Glutamatergic neuron (in vitro differentiated cells): ENCODE data around the gene GSC2. TPM values are rescaled to one million over a fixed set of nuclear protein-coding genes. Genes with fewer than 3 reads are reported as not detected.

Source experiments
- DNase-seq: peaks from one replicate; pipeline ENCODE4 v3.0.0; 2022
- H3K27ac Mint-ChIP-seq: one replicate; pipeline ENCODE4 v1.8.0; 2020; ENCODE audit warnings: mild to moderate bottlenecking, mixed read lengths, inconsistent platforms; ENCODE audit not compliant: unreplicated experiment
- H3K27me3 Mint-ChIP-seq: one replicate; pipeline ENCODE4 v1.8.0; 2020; ENCODE audit warnings: mild to moderate bottlenecking, moderate library complexity, mixed read lengths, inconsistent platforms; ENCODE audit not compliant: unreplicated experiment
- H3K36me3 Mint-ChIP-seq: one replicate; pipeline ENCODE4 v1.8.0; 2020; ENCODE audit warnings: mild to moderate bottlenecking, mixed read lengths, inconsistent platforms; ENCODE audit not compliant: unreplicated experiment
- H3K4me1 Mint-ChIP-seq: one replicate; pipeline ENCODE4 v1.8.0; 2020; ENCODE audit warnings: mild to moderate bottlenecking, low read depth, mixed read lengths, inconsistent platforms; ENCODE audit not compliant: unreplicated experiment
- H3K4me3 Mint-ChIP-seq: one replicate; pipeline ENCODE4 v1.8.0; 2020; ENCODE audit warnings: mild to moderate bottlenecking, mixed read lengths, inconsistent platforms; ENCODE audit not compliant: unreplicated experiment
- H3K9me3 Mint-ChIP-seq: one replicate; pipeline ENCODE4 v1.8.0; 2020; ENCODE audit warnings: mild to moderate bottlenecking, moderate library complexity, mixed read lengths, inconsistent platforms; ENCODE audit not compliant: unreplicated experiment
- total RNA-seq: library from RNA; stranded (reverse); fragmentation: NEBNext Ultra II Directional; extraction: Animal tissue kit (Norgen Biotek cat#: 25700); gene quantifications from one replicate; pipeline ENCODE4 v1.2.1, GENCODE V29; 2021; ENCODE audit not compliant: unreplicated experiment
- TF ChIP-seq, protein P1 (sequence below): fragments of 200-600 bp; sonication (generic); IDR thresholded peaks from one replicate; pipeline ENCODE4 v1.5.0; 2021; ENCODE audit not compliant: partially characterized antibody, unreplicated experiment

GSC2 gene
- total RNA-seq, 1 donor from 2014 or later: not detected

DNA sequence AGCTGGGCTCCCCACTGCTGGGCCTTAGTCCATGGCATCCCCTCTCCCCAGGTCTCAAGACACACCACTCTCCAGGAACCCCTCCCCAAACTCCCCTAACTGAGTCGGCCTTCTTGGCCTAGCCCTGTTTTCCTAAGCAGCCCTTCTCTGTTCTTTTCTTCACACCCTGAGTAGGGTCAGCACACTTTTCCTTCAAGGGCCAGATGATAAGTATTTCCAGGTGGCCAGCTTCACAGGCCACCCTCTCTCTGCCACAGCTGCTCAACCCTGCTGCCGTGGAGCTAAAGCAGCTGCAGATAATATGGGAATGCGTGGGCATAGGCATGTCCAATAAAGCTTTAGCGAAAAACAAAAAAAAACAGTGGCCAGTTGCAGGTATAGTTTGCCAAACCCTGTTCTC, 51.9 kb downstream of the GSC2 start:
- peaks cover 3% of the 10 kb centered on the region for H3K27me3 Mint-ChIP-seq
- peaks cover 6% of the 10 kb centered on the region for H3K9me3 Mint-ChIP-seq
- TF ChIP-seq, protein P1, sequence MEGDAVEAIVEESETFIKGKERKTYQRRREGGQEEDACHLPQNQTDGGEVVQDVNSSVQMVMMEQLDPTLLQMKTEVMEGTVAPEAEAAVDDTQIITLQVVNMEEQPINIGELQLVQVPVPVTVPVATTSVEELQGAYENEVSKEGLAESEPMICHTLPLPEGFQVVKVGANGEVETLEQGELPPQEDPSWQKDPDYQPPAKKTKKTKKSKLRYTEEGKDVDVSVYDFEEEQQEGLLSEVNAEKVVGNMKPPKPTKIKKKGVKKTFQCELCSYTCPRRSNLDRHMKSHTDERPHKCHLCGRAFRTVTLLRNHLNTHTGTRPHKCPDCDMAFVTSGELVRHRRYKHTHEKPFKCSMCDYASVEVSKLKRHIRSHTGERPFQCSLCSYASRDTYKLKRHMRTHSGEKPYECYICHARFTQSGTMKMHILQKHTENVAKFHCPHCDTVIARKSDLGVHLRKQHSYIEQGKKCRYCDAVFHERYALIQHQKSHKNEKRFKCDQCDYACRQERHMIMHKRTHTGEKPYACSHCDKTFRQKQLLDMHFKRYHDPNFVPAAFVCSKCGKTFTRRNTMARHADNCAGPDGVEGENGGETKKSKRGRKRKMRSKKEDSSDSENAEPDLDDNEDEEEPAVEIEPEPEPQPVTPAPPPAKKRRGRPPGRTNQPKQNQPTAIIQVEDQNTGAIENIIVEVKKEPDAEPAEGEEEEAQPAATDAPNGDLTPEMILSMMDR: no peak
- no peaks in the 10 kb centered on the region for H3K36me3 Mint-ChIP-seq
- peaks cover 7% of the 10 kb centered on the region for H3K4me1 Mint-ChIP-seq
- DNase-seq: no peak
- H3K4me3 Mint-ChIP-seq: no peak overlapping the region
- H3K27ac Mint-ChIP-seq: no peak overlapping the region

DNA sequence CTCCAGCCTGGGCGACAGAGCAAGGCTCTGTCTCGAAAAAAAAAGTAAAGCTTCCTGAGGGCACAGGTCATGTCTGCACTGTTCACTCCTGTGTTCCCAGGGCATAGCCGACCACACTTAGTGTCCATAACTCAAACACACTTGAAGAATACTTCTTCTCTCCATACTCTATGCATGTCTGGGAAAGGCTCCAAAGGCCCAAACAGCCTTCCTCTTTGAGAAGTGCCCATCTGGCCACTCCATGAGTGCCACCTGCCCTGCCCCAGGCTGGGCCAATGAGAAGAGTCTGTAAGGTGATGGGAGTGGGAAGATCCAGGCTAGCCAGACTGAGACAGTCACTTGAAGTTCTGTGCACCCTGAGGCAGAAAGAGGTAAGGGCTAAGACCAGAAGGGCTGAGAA, 52.6 kb downstream of the GSC2 start:
- Mint-ChIP-seq H3K4me1 (peaks cover 3% of the 10 kb centered on the region), H3K4me3 (peak overlapping the region; percentile 25), H3K9me3 (peaks cover 7% of the 10 kb centered on the region), H3K27ac (no peak overlapping the region), H3K27me3 (peaks cover 3% of the 10 kb centered on the region), H3K36me3 (no peaks in the 10 kb centered on the region)
- no peak for DNase-seq
- TF ChIP-seq, protein P1: no peak

Other genes starting within 250 kb of the GSC2 start
- 11.7 TPM for gene DGCR6, start 244.0 kb downstream of the GSC2 start, total RNA-seq
- gene PRODH, start 214.0 kb downstream of the GSC2 start, total RNA-seq: 4.0 TPM
- 68.7 TPM for gene DGCR2, start 27.9 kb downstream of the GSC2 start, total RNA-seq
- not detected for gene TSSK2, start 19.0 kb downstream of the GSC2 start, total RNA-seq
- gene ESS2, start 5.6 kb downstream of the GSC2 start, total RNA-seq: 20.4 TPM
- 54.8 TPM for gene SLC25A1, start 28.4 kb upstream of the GSC2 start, total RNA-seq
- 11.8 TPM for gene CLTCL1, start 141.4 kb upstream of the GSC2 start, total RNA-seq